Activated CD4-positive, alpha-beta T cell treated with anti-CD3 and anti-CD28 coated beads for 36 hours (primary cell): Measurements from ENCODE around the gene RAB11FIP4. TPM values are rescaled to one million over a fixed set of nuclear protein-coding genes. Genes with fewer than 3 reads are reported as not detected.

Experiments
- ATAC-seq: fragments of 200-7000 bp; cut with Tn5 transposase; one replicate; pipeline ENCODE4 v1.10.0; 2021; ENCODE audit warnings: mild to moderate bottlenecking, moderate library complexity
- CTCF ChIA-PET: fragments of 350-600 bp; sonication (Branson Sonifier 250); formaldehyde crosslinking; loops from one replicate; lab custom pipeline; 2021; ENCODE audit warnings: antibody characterized with exemption; lab: Charles Lee
- POLR2A ChIA-PET: fragments of 350-600 bp; sonication (Branson Sonifier 250); formaldehyde crosslinking; loops from one replicate; lab custom pipeline; 2021; ENCODE audit warnings: antibody characterized with exemption, inconsistent platforms; lab: Charles Lee
- DNase-seq: peaks from one replicate; pipeline ENCODE4 v3.0.0-alpha.2; 2020
- H3K27ac Mint-ChIP-seq: one replicate; pipeline ENCODE4 v1.8.0; 2021; ENCODE audit warnings: mixed read lengths
- H3K27me3 Mint-ChIP-seq: one replicate; pipeline ENCODE4 v1.8.0; 2021; ENCODE audit warnings: mixed read lengths
- H3K36me3 Mint-ChIP-seq: one replicate; pipeline ENCODE4 v1.8.0; 2021; ENCODE audit warnings: low read depth, mixed read lengths
- H3K4me1 Mint-ChIP-seq: one replicate; pipeline ENCODE4 v1.8.0; 2021; ENCODE audit warnings: mixed read lengths
- H3K4me3 Mint-ChIP-seq: one replicate; pipeline ENCODE4 v1.8.0; 2021; ENCODE audit warnings: mild to moderate bottlenecking, moderate library complexity, mixed read lengths
- H3K9me3 Mint-ChIP-seq: one replicate; pipeline ENCODE4 v1.8.0; 2021; ENCODE audit warnings: low read depth, mixed read lengths
- intact Hi-C, 2 experiments: fragments of 100-400 bp; cut with DNase I in 1 of 2; cut with micrococcal nuclease in 1 of 2; formaldehyde crosslinking; loops; one replicate each; pipeline versions ENCODE4 v1.14.2 to v1.15.1; 2022 to 2024; cut with DNase I, micrococcal nuclease
- total RNA-seq, 2 experiments: library from RNA; stranded (reverse); gene quantifications; one replicate each; pipeline ENCODE4 v1.2.3, GENCODE V29; 2021

RAB11FIP4 gene
- total RNA-seq, 2 experiments from 2014 or later = 30.3 to 41.4 TPM

- CTCF ChIA-PET = interaction anchor here (0.7 kb wide), 1 partner anchor 54 kb away, joined by 3 read pairs; no protein-coding TSS in a partner anchor
- H3K27me3 Mint-ChIP-seq = peaks cover 38% of the 10 kb centered on the region
- ATAC-seq (no peak), DNase-seq (peak; percentile 72)
- H3K4me3 Mint-ChIP-seq = no peak overlapping the region
- intact Hi-C loops = no loop called here
- H3K9me3 Mint-ChIP-seq = no peaks in the 10 kb centered on the region
- H3K4me1 Mint-ChIP-seq = peaks cover 3% of the 10 kb centered on the region
- POLR2A ChIA-PET = no interaction called here
- no peak overlapping the region for H3K27ac Mint-ChIP-seq
- H3K36me3 Mint-ChIP-seq = no peaks in the 10 kb centered on the region
Observed at GRCh38 chr17:31394544-31394943, 3.1 kb downstream of the RAB11FIP4 start.

DNA sequence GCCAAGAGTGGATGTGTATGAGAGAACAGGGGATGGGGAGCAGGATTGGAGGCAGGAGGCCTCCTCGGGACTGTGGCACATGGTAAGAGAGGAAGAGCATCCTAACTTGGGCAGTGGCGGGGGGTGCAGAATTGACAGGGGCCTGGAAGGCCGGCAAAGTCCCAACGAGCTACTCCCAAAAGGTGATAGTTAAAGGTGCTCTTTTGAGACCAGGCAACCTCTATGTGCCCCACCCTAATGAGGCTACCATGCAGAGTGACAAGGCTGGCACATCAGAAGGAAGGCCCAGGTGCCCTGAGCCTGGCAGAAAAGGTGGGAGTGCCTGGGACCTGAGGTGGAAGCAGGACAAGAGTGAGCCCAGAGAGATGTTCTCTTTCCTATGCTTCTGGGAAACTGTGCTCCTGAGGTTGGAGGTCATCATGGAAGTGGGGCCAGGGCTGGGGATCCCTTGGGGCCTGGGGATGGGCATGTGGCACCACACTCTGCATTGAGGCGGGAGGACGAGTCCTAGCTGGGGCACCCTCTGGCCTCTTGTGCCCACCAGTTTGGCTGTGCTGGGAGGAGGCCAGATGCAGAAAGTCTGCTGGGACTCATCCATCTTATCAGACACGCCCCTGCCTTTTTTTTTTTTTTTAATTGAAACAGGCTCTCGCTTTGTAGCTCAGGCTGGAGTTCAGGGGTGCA is 5.9 kb downstream of the RAB11FIP4 start:
- H3K9me3 Mint-ChIP-seq = no peaks in the 10 kb centered on the region
- no peak for ATAC-seq
- ChIA-PET CTCF (interaction anchor here (0.6 to 1.0 kb wide), 3 partner anchors 8 to 173 kb away, joined by 3 read pairs; no protein-coding TSS in a partner anchor), POLR2A (no interaction called here)
- H3K27me3 Mint-ChIP-seq = peaks cover 26% of the 10 kb centered on the region
- intact Hi-C loops = no loop called here
- H3K4me3 Mint-ChIP-seq = no peak overlapping the region
- H3K4me1 Mint-ChIP-seq = peaks cover 2% of the 10 kb centered on the region
- DNase-seq = no peak
- H3K27ac Mint-ChIP-seq = no peak overlapping the region
- H3K36me3 Mint-ChIP-seq = no peaks in the 10 kb centered on the region

GRCh38 chr17:31398381-31399311 is 7.2 kb downstream of the RAB11FIP4 start:
- H3K27ac Mint-ChIP-seq = no peak overlapping the region
- DNase-seq (no peak), ATAC-seq (no peak)
- CTCF ChIA-PET = interaction anchor here (0.6 to 1.0 kb wide), 3 partner anchors 9 to 428 kb away, joined by 3 read pairs; partner anchors contain the start of gene RNF135
- no peaks in the 10 kb centered on the region for H3K36me3 Mint-ChIP-seq
- POLR2A ChIA-PET = no interaction called here
- H3K27me3 Mint-ChIP-seq = peaks cover 14% of the 10 kb centered on the region
- intact Hi-C loops = no loop called here
- H3K9me3 Mint-ChIP-seq = no peaks in the 10 kb centered on the region
- no peaks in the 10 kb centered on the region for H3K4me1 Mint-ChIP-seq
- H3K4me3 Mint-ChIP-seq = no peak overlapping the region

GRCh38 chr17:31400481-31400950 is 9.0 kb downstream of the RAB11FIP4 start:
- H3K9me3 Mint-ChIP-seq = no peaks in the 10 kb centered on the region
- H3K4me1 Mint-ChIP-seq = no peaks in the 10 kb centered on the region
- ChIA-PET POLR2A (no interaction called here), CTCF (no interaction called here)
- intact Hi-C loops = no loop called here
- H3K27me3 Mint-ChIP-seq = peaks cover 3% of the 10 kb centered on the region
- ATAC-seq (no peak), DNase-seq (no peak)
- no peaks in the 10 kb centered on the region for H3K36me3 Mint-ChIP-seq
- no peak overlapping the region for H3K4me3 Mint-ChIP-seq
- no peak overlapping the region for H3K27ac Mint-ChIP-seq

- Mint-ChIP-seq H3K27ac (no peak overlapping the region), H3K27me3 (peaks cover 1% of the 10 kb centered on the region), H3K4me3 (no peak overlapping the region), H3K9me3 (no peaks in the 10 kb centered on the region), H3K36me3 (no peaks in the 10 kb centered on the region), H3K4me1 (no peaks in the 10 kb centered on the region)
- CTCF ChIA-PET = no interaction called here
- DNase-seq (no peak), ATAC-seq (no peak)
- POLR2A ChIA-PET = no interaction called here
- intact Hi-C loops = no loop called here
Observed at GRCh38 chr17:31401456-31402254, 10.2 kb downstream of the RAB11FIP4 start.

GRCh38 chr17:31404028-31404949 is 12.8 kb downstream of the RAB11FIP4 start:
- Mint-ChIP-seq H3K4me3 (no peak overlapping the region), H3K4me1 (no peaks in the 10 kb centered on the region), H3K27ac (no peak overlapping the region), H3K27me3 (no peaks in the 10 kb centered on the region), H3K9me3 (no peaks in the 10 kb centered on the region), H3K36me3 (no peaks in the 10 kb centered on the region)
- POLR2A ChIA-PET = no interaction called here
- intact Hi-C loops = no loop called here
- no peak for DNase-seq
- peak; percentile 19 for ATAC-seq
- CTCF ChIA-PET = interaction anchor here (0.7 to 1.4 kb wide), 2 partner anchors 11 to 375 kb away, joined by 3 to 4 read pairs; no protein-coding TSS in a partner anchor

GRCh38 chr17:31405890-31406371 is 14.5 kb downstream of the RAB11FIP4 start:
- CTCF ChIA-PET = interaction anchor here (1.2 kb wide), 1 partner anchor 17 kb away, joined by 3 read pairs; no protein-coding TSS in a partner anchor

DNA sequence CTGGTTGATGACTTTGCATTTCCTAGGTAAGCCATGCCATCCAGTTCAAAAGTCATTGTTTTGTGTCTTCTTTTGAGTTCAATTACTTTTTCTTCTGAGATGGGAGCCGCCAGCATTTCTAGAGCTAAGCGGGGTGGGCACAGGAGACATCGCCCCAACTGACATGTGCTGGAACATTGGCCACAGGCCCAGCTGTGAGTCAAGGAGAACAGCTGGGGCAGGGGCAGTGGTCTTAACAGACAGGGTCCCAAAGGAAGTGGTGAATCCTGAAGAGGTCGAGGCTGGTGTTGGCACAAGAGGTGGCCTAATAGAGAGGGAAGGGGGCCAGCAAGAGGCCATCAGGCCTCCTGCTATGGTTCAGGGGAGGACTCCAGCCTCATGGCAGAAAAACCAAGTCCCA is 17.1 kb downstream of the RAB11FIP4 start:
- ATAC-seq = no peak
- Mint-ChIP-seq H3K9me3 (no peaks in the 10 kb centered on the region), H3K27ac (no peak overlapping the region), H3K4me3 (no peak overlapping the region), H3K4me1 (no peaks in the 10 kb centered on the region), H3K27me3 (no peaks in the 10 kb centered on the region), H3K36me3 (no peaks in the 10 kb centered on the region)
- ChIA-PET POLR2A (no interaction called here), CTCF (no interaction called here)
- DNase-seq = no peak
- intact Hi-C loops = no loop called here

More at GRCh38 chr17:31405890-31406371, 14.5 kb downstream of the RAB11FIP4 start:
- H3K36me3 Mint-ChIP-seq = no peaks in the 10 kb centered on the region
- no peak for DNase-seq
- H3K9me3 Mint-ChIP-seq = no peaks in the 10 kb centered on the region
- intact Hi-C loops = no loop called here
- POLR2A ChIA-PET = no interaction called here
- no peak for ATAC-seq
- H3K27me3 Mint-ChIP-seq = no peaks in the 10 kb centered on the region
- no peak overlapping the region for H3K27ac Mint-ChIP-seq
- H3K4me3 Mint-ChIP-seq = no peak overlapping the region
- no peaks in the 10 kb centered on the region for H3K4me1 Mint-ChIP-seq

GRCh38 chr17:31411707-31412285 is 20.3 kb downstream of the RAB11FIP4 start:
- Mint-ChIP-seq H3K4me3 (no peak overlapping the region), H3K27me3 (no peaks in the 10 kb centered on the region), H3K27ac (no peak overlapping the region), H3K9me3 (no peaks in the 10 kb centered on the region), H3K36me3 (no peaks in the 10 kb centered on the region), H3K4me1 (no peaks in the 10 kb centered on the region)
- ChIA-PET CTCF (interaction anchor here (1.0 to 1.2 kb wide), 2 partner anchors 23 to 106 kb away, joined by 3 to 5 read pairs; no protein-coding TSS in a partner anchor), POLR2A (no interaction called here)
- intact Hi-C loops = no loop called here
- ATAC-seq = no peak
- no peak for DNase-seq

GRCh38 chr17:31412511-31412910 is 21.0 kb downstream of the RAB11FIP4 start:
- intact Hi-C loops = no loop called here
- ATAC-seq = no peak
- no peaks in the 10 kb centered on the region for H3K4me1 Mint-ChIP-seq
- H3K27ac Mint-ChIP-seq = no peak overlapping the region
- POLR2A ChIA-PET = no interaction called here
- DNase-seq = no peak
- CTCF ChIA-PET = no interaction called here
- H3K9me3 Mint-ChIP-seq = no peaks in the 10 kb centered on the region
- no peaks in the 10 kb centered on the region for H3K36me3 Mint-ChIP-seq
- H3K4me3 Mint-ChIP-seq = no peak overlapping the region
- no peaks in the 10 kb centered on the region for H3K27me3 Mint-ChIP-seq
